Progenitor cell of endocrine pancreas (in vitro differentiated cells): ENCODE data around the gene FBF1. TPM values are rescaled to one million over a fixed set of nuclear protein-coding genes. Genes with fewer than 3 reads are reported as not detected.
A peak's percentile ranks its signal among the peaks of the same experiment; 100 is the strongest.

Source experiments
- DNase-seq: peaks from one replicate; pipeline ENCODE4 v3.0.0; 2021; ENCODE audit warnings: low spot score; ENCODE audit not compliant: unreplicated experiment
- H3K27ac Mint-ChIP-seq: 2 replicates; pipeline ENCODE4 v1.8.0; 2021; ENCODE audit warnings: mild to moderate bottlenecking, moderate library complexity, mixed read lengths
- H3K27me3 Mint-ChIP-seq: 2 replicates; pipeline ENCODE4 v1.8.0; 2021; ENCODE audit warnings: mixed read lengths
- H3K36me3 Mint-ChIP-seq: 2 replicates; pipeline ENCODE4 v1.8.0; 2022; ENCODE audit warnings: mixed read lengths; ENCODE audit not compliant: insufficient read depth
- H3K4me1 Mint-ChIP-seq: 2 replicates; pipeline ENCODE4 v1.8.0; 2021; ENCODE audit warnings: low read depth, mixed read lengths
- H3K4me3 Mint-ChIP-seq: 2 replicates; pipeline ENCODE4 v1.8.0; 2021; ENCODE audit warnings: low read depth, mild to moderate bottlenecking, moderate library complexity, mixed read lengths
- H3K9me3 Mint-ChIP-seq: 2 replicates; pipeline ENCODE4 v1.8.0; 2021; ENCODE audit warnings: low read depth, mixed read lengths
- CTCF ChIP-seq: fragments of 200-600 bp; sonication (generic); IDR thresholded peaks from one replicate; pipeline ENCODE4 v1.5.0; 2021; ENCODE audit warnings: antibody characterized with exemption, mild to moderate bottlenecking; ENCODE audit not compliant: unreplicated experiment
- total RNA-seq: library from RNA; stranded (reverse); gene quantifications from 2 replicates; pipeline ENCODE4 v1.2.1, GENCODE V29; 2021

FBF1 gene
- total RNA-seq, 1 donor from 2014 or later = 29.9 TPM

- DNase-seq = no peak
- Mint-ChIP-seq H3K9me3 (no peaks in the 10 kb centered on the region), H3K4me1 (no peaks in the 10 kb centered on the region), H3K36me3 (no peaks in the 10 kb centered on the region), H3K4me3 (no peak overlapping the region), H3K27ac (no peak overlapping the region), H3K27me3 (peaks cover 30% of the 10 kb centered on the region)
- TF ChIP-seq CTCF = no peak
Observed at GRCh38 chr17:75885431-75885830, 55.4 kb downstream of the FBF1 start.

GRCh38 chr17:75881678-75882454 lies 59.0 kb downstream of the FBF1 start:
- DNase-seq = no peak
- H3K27ac Mint-ChIP-seq = no peak overlapping the region
- no peak for TF ChIP-seq CTCF
- no peaks in the 10 kb centered on the region for H3K36me3 Mint-ChIP-seq
- H3K4me3 Mint-ChIP-seq = no peak overlapping the region
- no peaks in the 10 kb centered on the region for H3K9me3 Mint-ChIP-seq
- peaks cover 58% of the 10 kb centered on the region for H3K27me3 Mint-ChIP-seq
- no peaks in the 10 kb centered on the region for H3K4me1 Mint-ChIP-seq

GRCh38 chr17:75880266-75880665 lies 60.6 kb downstream of the FBF1 start:
- no peak for DNase-seq
- Mint-ChIP-seq H3K36me3 (no peaks in the 10 kb centered on the region), H3K27ac (no peak overlapping the region), H3K9me3 (no peaks in the 10 kb centered on the region), H3K4me1 (peaks cover 2% of the 10 kb centered on the region), H3K27me3 (peaks cover 61% of the 10 kb centered on the region), H3K4me3 (no peak overlapping the region)
- TF ChIP-seq CTCF = no peak

GRCh38 chr17:75878174-75878998 lies 62.5 kb downstream of the FBF1 start, which contains the start of gene TRIM47:
Gene TRIM47, minus strand, starts transcription at chr17:75878581. Its CDS starts 33 bp downstream, at chr17:75878548.
- Mint-ChIP-seq H3K27me3 (peaks cover 61% of the 10 kb centered on the region), H3K36me3 (no peaks in the 10 kb centered on the region), H3K27ac (no peak within 1 kb of the TSS), H3K4me3 (peak within 1 kb of the TSS; percentile 40), H3K4me1 (peaks cover 2% of the 10 kb centered on the region), H3K9me3 (no peaks in the 10 kb centered on the region)
- TF ChIP-seq CTCF = no peak
- no peak for DNase-seq

- no peaks in the 10 kb centered on the region for H3K9me3 Mint-ChIP-seq
- TF ChIP-seq CTCF = peak; percentile 62
- H3K36me3 Mint-ChIP-seq = no peaks in the 10 kb centered on the region
- peaks cover 2% of the 10 kb centered on the region for H3K4me1 Mint-ChIP-seq
- DNase-seq = peak; percentile 62
- peaks cover 60% of the 10 kb centered on the region for H3K27me3 Mint-ChIP-seq
- H3K27ac Mint-ChIP-seq = no peak overlapping the region
- peak overlapping the region; percentile 40 for H3K4me3 Mint-ChIP-seq
Observed at GRCh38 chr17:75877752-75878173, 63.1 kb downstream of the FBF1 start.
